ENCODE data around the gene MIS12. TPM values are rescaled to one million over a fixed set of nuclear protein-coding genes. Genes with fewer than 3 reads are reported as not detected.

Gene MIS12
- total and polyA plus RNA-seq, 2 of the 13 experiments (the other 11 are each of a cell fraction or from before 2014, with no cell fraction given): 13.4 to 28.0 TPM

DNA sequence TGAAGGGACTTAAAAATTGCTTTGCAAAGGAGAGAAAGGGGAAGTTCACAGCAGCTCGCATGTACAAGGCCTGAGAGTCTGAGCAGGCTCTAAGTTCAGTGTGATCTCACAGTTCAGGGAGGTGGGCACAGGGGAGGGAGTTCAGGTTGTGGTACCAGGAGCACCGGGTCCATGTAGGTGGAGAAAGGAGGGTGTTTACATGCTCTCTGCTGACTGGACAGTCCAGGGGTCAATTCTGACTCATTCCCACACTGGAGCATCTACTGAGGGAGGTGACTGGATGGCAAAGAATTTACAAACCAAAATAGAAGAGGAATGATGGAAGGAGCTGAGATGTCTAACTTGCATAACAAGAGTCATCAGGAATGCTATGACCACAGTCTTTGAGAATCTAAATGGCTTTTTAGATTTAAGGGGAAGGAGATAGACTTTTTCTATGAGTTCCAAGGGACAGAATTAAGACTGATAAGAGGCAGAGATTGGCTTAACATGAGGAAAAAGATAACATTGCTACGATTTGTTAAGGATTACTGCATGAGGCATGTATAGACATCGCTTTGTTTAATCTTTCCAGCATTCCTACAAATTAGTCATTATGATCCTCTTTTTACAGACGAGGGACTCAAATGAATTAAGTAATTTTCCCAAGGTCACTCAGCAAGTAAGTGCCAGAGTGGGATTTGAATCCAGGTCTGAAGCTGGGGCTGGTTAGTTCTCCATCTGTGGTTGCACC lies 29.9 kb downstream of the MIS12 start (continued):
- TF ChIP-seq AHDC1 (CRISPR knock-in tag; IDR thresholded peaks at IDR 0.05; ENCODE audit: borderline replicate concordance) (peak; percentile 73; the same call in 1 of the 2 replicates), GATAD2A (CRISPR knock-in tag; IDR thresholded peaks at IDR 0.05) (peak; percentile 76), MAZ (IDR thresholded peaks at IDR 0.05; ENCODE audit: borderline replicate concordance, low read depth, low read length) (peak; percentile 41; the same call in 1 of the 2 replicates), MAZ (CRISPR knock-in tag; IDR thresholded peaks at IDR 0.05; ENCODE audit: low read depth) (0 out of 2 replicates have a peak, but pooled peaks have one; percentile 31), ZNF878 (CRISPR knock-in tag; IDR thresholded peaks at IDR 0.05) (no peak), ZNF629 (CRISPR knock-in tag; conservative IDR thresholded peaks at IDR 0.05) (no peak), SETDB1 (CRISPR knock-in tag; IDR thresholded peaks at IDR 0.05; ENCODE audit: borderline replicate concordance) (no peak), ZFYVE20 (CRISPR knock-in tag; IDR thresholded peaks at IDR 0.05; ENCODE audit: borderline replicate concordance, low read depth) (no peak), FOXP1 (IDR thresholded peaks at IDR 0.05) (0 out of 2 replicates have a peak, but pooled peaks have one; percentile 21), FOXP1 (CRISPR knock-in tag; IDR thresholded peaks at IDR 0.05) (peak; percentile 67), ZNF331 (CRISPR knock-in tag; IDR thresholded peaks at IDR 0.05) (peak; percentile 56; the same call in 1 of the 2 replicates), KAT8 (CRISPR knock-in tag; IDR thresholded peaks at IDR 0.05) (peak; percentile 56; the same call in 1 of the 2 replicates), SIX1 (CRISPR knock-in tag; IDR thresholded peaks at IDR 0.05; ENCODE audit: borderline replicate concordance) (peak; percentile 59; the same call in 1 of the 2 replicates), DMAP1 (CRISPR knock-in tag; IDR thresholded peaks at IDR 0.05) (peak; percentile 49; the same call in 1 of the 2 replicates), ZFP36L1 (CRISPR knock-in tag; IDR thresholded peaks at IDR 0.05) (no peak), THAP11 (CRISPR knock-in tag; IDR thresholded peaks at IDR 0.05) (peak; percentile 57; the same call in 1 of the 2 replicates), BHLHE40 (IDR thresholded peaks at IDR 0.05; ENCODE audit: low read length) (peak; percentile 27; the same call in 1 of the 2 replicates), MAFK (conservative IDR thresholded peaks at IDR 0.05 in 1 of 2, IDR thresholded peaks at IDR 0.05 in 1 of 2; ENCODE audit: low read length in 2 of 2) (peak; percentile 81 to 90)
- TF ChIP-seq, protein P1, sequence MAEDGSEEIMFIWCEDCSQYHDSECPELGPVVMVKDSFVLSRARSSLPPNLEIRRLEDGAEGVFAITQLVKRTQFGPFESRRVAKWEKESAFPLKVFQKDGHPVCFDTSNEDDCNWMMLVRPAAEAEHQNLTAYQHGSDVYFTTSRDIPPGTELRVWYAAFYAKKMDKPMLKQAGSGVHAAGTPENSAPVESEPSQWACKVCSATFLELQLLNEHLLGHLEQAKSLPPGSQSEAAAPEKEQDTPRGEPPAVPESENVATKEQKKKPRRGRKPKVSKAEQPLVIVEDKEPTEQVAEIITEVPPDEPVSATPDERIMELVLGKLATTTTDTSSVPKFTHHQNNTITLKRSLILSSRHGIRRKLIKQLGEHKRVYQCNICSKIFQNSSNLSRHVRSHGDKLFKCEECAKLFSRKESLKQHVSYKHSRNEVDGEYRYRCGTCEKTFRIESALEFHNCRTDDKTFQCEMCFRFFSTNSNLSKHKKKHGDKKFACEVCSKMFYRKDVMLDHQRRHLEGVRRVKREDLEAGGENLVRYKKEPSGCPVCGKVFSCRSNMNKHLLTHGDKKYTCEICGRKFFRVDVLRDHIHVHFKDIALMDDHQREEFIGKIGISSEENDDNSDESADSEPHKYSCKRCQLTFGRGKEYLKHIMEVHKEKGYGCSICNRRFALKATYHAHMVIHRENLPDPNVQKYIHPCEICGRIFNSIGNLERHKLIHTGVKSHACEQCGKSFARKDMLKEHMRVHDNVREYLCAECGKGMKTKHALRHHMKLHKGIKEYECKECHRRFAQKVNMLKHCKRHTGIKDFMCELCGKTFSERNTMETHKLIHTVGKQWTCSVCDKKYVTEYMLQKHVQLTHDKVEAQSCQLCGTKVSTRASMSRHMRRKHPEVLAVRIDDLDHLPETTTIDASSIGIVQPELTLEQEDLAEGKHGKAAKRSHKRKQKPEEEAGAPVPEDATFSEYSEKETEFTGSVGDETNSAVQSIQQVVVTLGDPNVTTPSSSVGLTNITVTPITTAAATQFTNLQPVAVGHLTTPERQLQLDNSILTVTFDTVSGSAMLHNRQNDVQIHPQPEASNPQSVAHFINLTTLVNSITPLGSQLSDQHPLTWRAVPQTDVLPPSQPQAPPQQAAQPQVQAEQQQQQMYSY (CRISPR knock-in tag; IDR thresholded peaks at IDR 0.05): no peak
- TF ChIP-seq, protein P2, sequence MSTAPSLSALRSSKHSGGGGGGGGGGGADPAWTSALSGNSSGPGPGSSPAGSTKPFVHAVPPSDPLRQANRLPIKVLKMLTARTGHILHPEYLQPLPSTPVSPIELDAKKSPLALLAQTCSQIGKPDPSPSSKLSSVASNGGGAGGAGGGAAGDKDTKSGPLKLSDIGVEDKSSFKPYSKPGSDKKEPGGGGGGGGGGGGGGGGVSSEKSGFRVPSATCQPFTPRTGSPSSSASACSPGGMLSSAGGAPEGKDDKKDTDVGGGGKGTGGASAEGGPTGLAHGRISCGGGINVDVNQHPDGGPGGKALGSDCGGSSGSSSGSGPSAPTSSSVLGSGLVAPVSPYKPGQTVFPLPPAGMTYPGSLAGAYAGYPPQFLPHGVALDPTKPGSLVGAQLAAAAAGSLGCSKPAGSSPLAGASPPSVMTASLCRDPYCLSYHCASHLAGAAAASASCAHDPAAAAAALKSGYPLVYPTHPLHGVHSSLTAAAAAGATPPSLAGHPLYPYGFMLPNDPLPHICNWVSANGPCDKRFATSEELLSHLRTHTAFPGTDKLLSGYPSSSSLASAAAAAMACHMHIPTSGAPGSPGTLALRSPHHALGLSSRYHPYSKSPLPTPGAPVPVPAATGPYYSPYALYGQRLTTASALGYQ (CRISPR knock-in tag; IDR thresholded peaks at IDR 0.05): no peak

All from HepG2 (cell line).